HG03060 (cell line): Measurements from ENCODE around the gene CD248.
"Not testable (repeated sequence)": the region's sequence is repeated elsewhere in the genome, so short reads cannot be mapped to it uniquely, and the experiment has no call there.

ENCODE experiments used
- ATAC-seq: cut with Tn5 transposase; IDR thresholded peaks from one replicate; pipeline ENCODE4 v1.9.1; 2021; ENCODE audit warnings: low read depth, moderate number of reproducible peaks; ENCODE audit not compliant: unreplicated experiment

The CD248 gene

GRCh38 chr11:66316849-66317251, at the start of gene CD248:
CD248 (minus strand) TSS chr11:66317044; CDS start chr11:66317027, 17 bp downstream.
- ATAC-seq = no peak

GRCh38 chr11:66365711-66366619, 49.1 kb upstream of the CD248 start:
- ATAC-seq = no peak

- no peak for ATAC-seq
Observed at GRCh38 chr11:66365166-66365565, 48.3 kb upstream of the CD248 start.

- ATAC-seq = no peak
Observed at GRCh38 chr11:66363805-66364535, 47.1 kb upstream of the CD248 start.

- ATAC-seq = no peak
Observed at GRCh38 chr11:66363187-66363601, 46.4 kb upstream of the CD248 start.

- ATAC-seq = no peak
Observed at GRCh38 chr11:66362481-66363147, 45.8 kb upstream of the CD248 start.

- no peak for ATAC-seq
Observed at GRCh38 chr11:66361502-66361941, 44.7 kb upstream of the CD248 start.

GRCh38 chr11:66360406-66361073, 43.7 kb upstream of the CD248 start:
- ATAC-seq = no peak

GRCh38 chr11:66359662-66360087, 42.8 kb upstream of the CD248 start:
- ATAC-seq = no peak

GRCh38 chr11:66350560-66351235, 33.9 kb upstream of the CD248 start:
- ATAC-seq = not testable (repeated sequence)

- no peak for ATAC-seq
Observed at GRCh38 chr11:66349084-66349386, 32.2 kb upstream of the CD248 start.

- no peak for ATAC-seq
Observed at GRCh38 chr11:66347425-66348276, 30.8 kb upstream of the CD248 start, which contains the start of gene B4GAT1. B4GAT1 (minus strand) TSS chr11:66347629; CDS start chr11:66347545, 84 bp downstream.

GRCh38 chr11:66346476-66347424, 29.9 kb upstream of the CD248 start:
- ATAC-seq = no peak

GRCh38 chr11:66345316-66345649, 28.4 kb upstream of the CD248 start:
- peak; percentile 6 for ATAC-seq

GRCh38 chr11:66344550-66345315, 27.9 kb upstream of the CD248 start, which contains the start of gene BRMS1:
BRMS1 (minus strand) TSS chr11:66345104; CDS start chr11:66342234, 2,870 bp downstream.
- peak; percentile 49 for ATAC-seq

GRCh38 chr11:66343176-66343575, 26.3 kb upstream of the CD248 start:
- ATAC-seq = no peak

GRCh38 chr11:66341502-66342126, 24.8 kb upstream of the CD248 start:
- ATAC-seq = no peak
